Measurements from ENCODE around the gene MFAP3L. TPM values are rescaled to one million over a fixed set of nuclear protein-coding genes. Genes with fewer than 3 reads are reported as not detected.

MFAP3L gene
- total RNA-seq, 1 experiment from 2014 or later, result 6.2 TPM

DNA sequence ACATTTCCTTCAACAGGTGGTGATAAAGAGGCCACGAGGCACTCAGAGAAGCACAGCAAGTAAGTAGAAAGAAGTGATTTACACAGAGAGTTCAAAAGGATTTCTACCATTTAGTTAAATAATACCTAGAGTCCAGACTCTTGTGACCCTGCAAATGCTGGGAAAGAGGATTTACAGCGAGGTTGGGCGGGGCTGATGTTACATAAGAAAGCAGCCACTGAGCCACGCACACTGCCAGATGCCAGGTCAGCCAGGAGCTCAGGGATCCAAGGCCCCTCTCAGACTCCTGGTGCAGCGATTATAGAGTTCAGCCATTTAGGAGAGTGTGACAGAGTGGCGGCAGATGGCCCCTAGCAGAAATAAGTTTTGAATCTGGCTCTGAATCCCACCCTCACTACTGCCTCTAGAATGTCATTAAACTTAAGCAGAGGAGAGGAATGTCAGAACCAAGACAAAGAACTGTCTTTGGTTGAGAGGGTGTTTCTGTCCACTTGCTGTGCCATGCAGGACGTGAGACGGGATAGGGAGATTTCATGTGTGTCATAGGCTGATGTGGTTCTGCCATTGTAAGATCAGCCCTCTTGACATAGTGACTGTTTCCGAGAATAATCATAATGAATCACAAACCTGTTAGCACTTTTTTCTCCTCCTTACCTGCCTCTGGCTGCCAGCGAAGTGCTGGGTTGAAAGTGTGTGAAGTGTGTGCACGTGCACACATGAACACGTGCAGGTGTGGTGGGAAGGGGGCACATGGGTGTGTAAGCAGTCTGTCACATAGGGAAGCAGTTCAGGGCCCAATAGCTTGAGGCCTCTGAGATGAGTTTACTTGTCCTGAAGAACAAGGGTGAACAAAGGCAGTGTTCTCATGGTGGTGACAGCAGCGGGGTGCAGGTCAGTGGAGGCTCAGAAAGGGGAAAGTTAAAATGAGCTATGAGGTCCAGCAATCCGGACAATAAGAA lies 50.1 kb downstream of the MFAP3L start:
- Histone ChIP-seq H3K27ac (no peak overlapping the region), H4K20me1 (ENCODE audit: insufficient read depth) (no peaks in the 10 kb centered on the region), H3K4me1 (replicated peaks; ENCODE audit: insufficient read depth) (no peaks in the 10 kb centered on the region), H2AFZ (no peak overlapping the region), H3K36me3 (ENCODE audit: low read depth) (no peaks in the 10 kb centered on the region), H3K9me3 (ENCODE audit: insufficient read depth, low read depth) (no peaks in the 10 kb centered on the region), H3K79me2 (ENCODE audit: low read depth) (no peaks in the 10 kb centered on the region), H3F3A (ENCODE audit: insufficient read depth, low read depth) (no peaks in the 10 kb centered on the region), H3K4me3 (no peak overlapping the region), H3K4me2 (no peak overlapping the region), H3K9me2 (ENCODE audit: insufficient read depth) (no peaks in the 10 kb centered on the region), H3K27me3 (ENCODE audit: insufficient read depth, low read depth) (no peaks in the 10 kb centered on the region)
- BruUV-seq (replicated peaks), result no TSS peak
- ChIA-PET CTCF (no interaction called here), POLR2A (ENCODE audit: unreplicated experiment) (interaction anchor here (0.6 kb wide), 1 partner anchor 32 kb away, joined by 5 read pairs; no protein-coding TSS in a partner anchor)
- intact Hi-C loops (cut with micrococcal nuclease; ENCODE audit: unreplicated experiment), result no loop called here
- no peak for DNase-seq
- TF ChIP-seq EZH2 (IDR thresholded peaks at IDR 0.05; ENCODE audit: low read depth), result no peak
- TF ChIP-seq, protein P1, sequence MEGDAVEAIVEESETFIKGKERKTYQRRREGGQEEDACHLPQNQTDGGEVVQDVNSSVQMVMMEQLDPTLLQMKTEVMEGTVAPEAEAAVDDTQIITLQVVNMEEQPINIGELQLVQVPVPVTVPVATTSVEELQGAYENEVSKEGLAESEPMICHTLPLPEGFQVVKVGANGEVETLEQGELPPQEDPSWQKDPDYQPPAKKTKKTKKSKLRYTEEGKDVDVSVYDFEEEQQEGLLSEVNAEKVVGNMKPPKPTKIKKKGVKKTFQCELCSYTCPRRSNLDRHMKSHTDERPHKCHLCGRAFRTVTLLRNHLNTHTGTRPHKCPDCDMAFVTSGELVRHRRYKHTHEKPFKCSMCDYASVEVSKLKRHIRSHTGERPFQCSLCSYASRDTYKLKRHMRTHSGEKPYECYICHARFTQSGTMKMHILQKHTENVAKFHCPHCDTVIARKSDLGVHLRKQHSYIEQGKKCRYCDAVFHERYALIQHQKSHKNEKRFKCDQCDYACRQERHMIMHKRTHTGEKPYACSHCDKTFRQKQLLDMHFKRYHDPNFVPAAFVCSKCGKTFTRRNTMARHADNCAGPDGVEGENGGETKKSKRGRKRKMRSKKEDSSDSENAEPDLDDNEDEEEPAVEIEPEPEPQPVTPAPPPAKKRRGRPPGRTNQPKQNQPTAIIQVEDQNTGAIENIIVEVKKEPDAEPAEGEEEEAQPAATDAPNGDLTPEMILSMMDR (conservative IDR thresholded peaks at IDR 0.05), result no peak

DNA sequence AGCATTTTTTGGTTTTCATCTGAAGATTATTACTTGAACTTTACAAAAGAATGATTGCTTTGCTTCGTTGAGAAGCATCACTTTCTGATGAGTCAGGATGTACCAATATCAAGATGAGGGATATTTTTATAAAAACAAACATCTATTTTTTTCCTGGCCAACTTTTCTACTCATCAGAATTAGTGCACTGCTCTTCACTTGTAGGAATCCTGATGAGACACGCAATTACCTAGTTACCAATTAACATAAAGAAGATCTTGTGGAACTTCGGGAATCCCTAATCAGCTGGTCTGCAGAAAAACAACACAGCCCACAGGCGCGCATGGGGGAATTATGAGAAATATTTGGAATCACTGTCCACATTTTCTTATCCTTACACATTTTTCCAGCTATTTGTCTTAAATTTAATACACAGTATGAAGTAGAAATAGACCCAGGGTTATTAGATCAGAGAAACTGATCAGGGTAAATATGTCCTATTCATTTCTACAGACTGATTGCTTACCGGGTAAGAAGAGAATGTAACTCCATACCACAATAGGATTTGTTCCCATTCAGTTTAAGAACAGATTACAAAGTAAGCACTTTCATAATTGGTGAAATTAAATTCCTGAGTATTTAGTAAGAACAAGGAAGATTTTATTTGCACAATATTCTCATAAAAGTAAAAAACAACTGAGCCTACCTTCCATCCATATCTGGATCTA lies 50.9 kb downstream of the MFAP3L start:
- H3K4me2 ChIP-seq, result no peak overlapping the region
- H3K27ac ChIP-seq, result no peak overlapping the region
- no peak for DNase-seq
- no peaks in the 10 kb centered on the region for H3K79me2 ChIP-seq (ENCODE audit: low read depth)
- H3K36me3 ChIP-seq (ENCODE audit: low read depth), result no peaks in the 10 kb centered on the region
- no peaks in the 10 kb centered on the region for H3K4me1 ChIP-seq (replicated peaks; ENCODE audit: insufficient read depth)
- BruUV-seq (replicated peaks), result no TSS peak
- ChIA-PET CTCF (no interaction called here), POLR2A (ENCODE audit: unreplicated experiment) (no interaction called here)
- no peaks in the 10 kb centered on the region for H3K9me2 ChIP-seq (ENCODE audit: insufficient read depth)
- H2AFZ ChIP-seq, result no peak overlapping the region
- H3K27me3 ChIP-seq (ENCODE audit: insufficient read depth, low read depth), result no peaks in the 10 kb centered on the region
- no peaks in the 10 kb centered on the region for H4K20me1 ChIP-seq (ENCODE audit: insufficient read depth)
- no peak overlapping the region for H3K4me3 ChIP-seq
- intact Hi-C loops (cut with micrococcal nuclease; ENCODE audit: unreplicated experiment), result no loop called here
- TF ChIP-seq, protein P1 (conservative IDR thresholded peaks at IDR 0.05), result no peak
- no peak for TF ChIP-seq EZH2 (IDR thresholded peaks at IDR 0.05; ENCODE audit: low read depth)
- H3K9me3 ChIP-seq (ENCODE audit: insufficient read depth, low read depth), result no peaks in the 10 kb centered on the region
- no peaks in the 10 kb centered on the region for H3F3A ChIP-seq (ENCODE audit: insufficient read depth, low read depth)

DNA sequence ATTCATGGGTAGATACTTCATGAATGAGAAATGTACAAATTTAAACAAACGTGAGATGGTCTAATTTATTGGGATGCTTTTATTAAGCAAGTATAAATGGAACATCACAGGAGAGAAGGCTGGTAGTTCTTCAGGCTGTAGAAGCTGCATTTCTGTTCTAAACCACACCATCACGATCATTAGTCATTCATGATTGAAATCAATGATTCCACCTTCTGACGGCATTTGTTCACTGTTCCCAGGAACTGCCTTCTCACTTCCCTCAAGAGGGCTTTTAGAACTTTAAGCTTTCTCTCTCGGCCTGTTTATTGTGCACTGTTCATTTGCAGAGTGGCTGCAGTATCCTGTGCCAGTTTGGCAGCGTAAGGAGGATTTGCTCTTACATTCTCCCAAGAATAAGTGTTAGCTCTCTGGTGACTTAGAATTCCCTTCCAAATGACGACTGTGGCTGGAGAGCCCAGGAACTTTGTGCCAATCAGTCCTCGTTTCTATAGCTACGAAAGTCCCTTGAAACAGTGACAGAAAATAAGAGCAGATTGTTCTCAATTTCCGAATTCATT lies 54.7 kb downstream of the MFAP3L start:
- no peak for TF ChIP-seq EZH2 (IDR thresholded peaks at IDR 0.05; ENCODE audit: low read depth)
- TF ChIP-seq, protein P1 (conservative IDR thresholded peaks at IDR 0.05), result no peak
- intact Hi-C loops (cut with micrococcal nuclease; ENCODE audit: unreplicated experiment), result no loop called here
- H3F3A ChIP-seq (ENCODE audit: insufficient read depth, low read depth), result no peaks in the 10 kb centered on the region
- BruUV-seq (replicated peaks), result no TSS peak
- H3K36me3 ChIP-seq (ENCODE audit: low read depth), result no peaks in the 10 kb centered on the region
- no peaks in the 10 kb centered on the region for H3K4me1 ChIP-seq (replicated peaks; ENCODE audit: insufficient read depth)
- H3K4me2 ChIP-seq, result no peak overlapping the region
- CTCF ChIA-PET, result interaction anchor here (0.6 kb wide), 1 partner anchor 563 kb away, joined by 3 read pairs; no protein-coding TSS in a partner anchor
- H3K4me3 ChIP-seq, result no peak overlapping the region
- DNase-seq, result no peak
- no peaks in the 10 kb centered on the region for H3K27me3 ChIP-seq (ENCODE audit: insufficient read depth, low read depth)
- H3K9me2 ChIP-seq (ENCODE audit: insufficient read depth), result no peaks in the 10 kb centered on the region
- POLR2A ChIA-PET (ENCODE audit: unreplicated experiment), result no interaction called here
- no peaks in the 10 kb centered on the region for H3K79me2 ChIP-seq (ENCODE audit: low read depth)
- H3K27ac ChIP-seq, result no peak overlapping the region
- H2AFZ ChIP-seq, result no peak overlapping the region
- H4K20me1 ChIP-seq (ENCODE audit: insufficient read depth), result no peaks in the 10 kb centered on the region
- H3K9me3 ChIP-seq (ENCODE audit: insufficient read depth, low read depth), result no peaks in the 10 kb centered on the region
